Rectal smooth muscle tissue (tissue), 1 donor: ENCODE measurements around the gene HIPK2.

Source experiments
- H3K27ac ChIP-seq: one replicate; pipeline ENCODE4 v1.7.0; 2013; ENCODE audit warnings: low read depth, low read length, inconsistent platforms
- H3K27me3 ChIP-seq: one replicate; pipeline ENCODE4 v1.7.0; 2013; ENCODE audit warnings: low read length; ENCODE audit not compliant: control insufficient read depth, insufficient read depth
- H3K36me3 ChIP-seq: one replicate; pipeline ENCODE4 v1.7.0; 2013; ENCODE audit warnings: low read length; ENCODE audit not compliant: control insufficient read depth, insufficient read depth
- H3K4me1 ChIP-seq: one replicate; pipeline ENCODE4 v1.7.0; 2013; ENCODE audit warnings: low read length; ENCODE audit not compliant: control insufficient read depth, insufficient read depth
- H3K4me3 ChIP-seq: one replicate; pipeline ENCODE4 v1.7.0; 2013; ENCODE audit warnings: low read length
- H3K9ac ChIP-seq: one replicate; pipeline ENCODE4 v1.7.0; 2013; ENCODE audit warnings: low read length

Gene HIPK2

GRCh38 chr7:139531094-139531493, 246.7 kb downstream of the HIPK2 start:
- Histone ChIP-seq H3K4me1 (no peaks in the 10 kb centered on the region), H3K27me3 (no peaks in the 10 kb centered on the region), H3K4me3 (no peak overlapping the region), H3K36me3 (no peaks in the 10 kb centered on the region), H3K9ac (no peak overlapping the region), H3K27ac (no peak overlapping the region)

DNA sequence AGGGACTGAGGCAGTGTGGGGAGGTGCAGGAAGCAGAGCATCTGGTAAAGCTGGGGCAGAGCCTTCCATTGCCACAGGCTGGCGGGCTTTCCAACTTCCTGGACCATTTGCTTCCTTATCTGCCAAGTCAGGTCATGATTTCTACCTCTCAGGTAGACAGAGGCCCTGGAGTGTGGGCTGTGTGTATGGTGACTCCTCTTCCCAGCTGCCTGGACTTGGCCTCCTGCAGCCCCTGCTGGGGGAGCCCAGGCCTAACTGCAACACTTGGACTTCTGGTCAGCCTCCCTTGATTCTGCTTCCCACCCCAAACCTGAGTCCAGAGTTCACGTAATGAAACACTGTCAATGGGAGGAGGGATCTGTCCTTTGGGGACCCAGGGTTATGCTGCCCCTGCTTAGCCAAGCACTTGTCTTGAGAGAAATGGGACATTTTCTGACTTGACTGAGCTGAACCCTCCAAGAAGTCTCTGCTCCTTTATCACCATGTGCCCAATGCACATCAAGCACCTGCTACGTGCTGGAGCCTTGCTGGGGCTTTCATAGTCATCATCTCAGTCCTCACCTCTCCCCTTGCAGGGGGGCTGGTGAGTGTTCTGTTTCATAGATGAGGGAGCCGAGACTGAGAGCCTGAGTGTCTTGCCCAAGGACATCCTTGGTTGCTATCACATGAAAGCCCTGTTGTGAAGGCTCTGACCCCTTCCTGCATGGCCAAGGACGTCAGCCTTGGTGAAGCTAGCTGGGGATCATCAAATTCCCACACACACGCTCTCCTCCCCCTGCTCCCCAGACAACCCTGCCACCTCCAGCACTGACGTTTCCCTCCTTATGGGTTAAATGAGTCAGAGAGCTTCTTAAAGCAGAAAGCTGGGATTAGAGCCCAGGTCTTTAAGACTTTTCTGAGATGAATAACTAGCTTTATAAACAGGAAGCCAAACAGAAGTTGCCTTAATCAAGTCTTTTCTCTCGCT, 250.9 kb downstream of the HIPK2 start:
- no peak overlapping the region for H3K4me3 ChIP-seq
- no peak overlapping the region for H3K27ac ChIP-seq
- peaks cover 6% of the 10 kb centered on the region for H3K27me3 ChIP-seq
- no peak overlapping the region for H3K9ac ChIP-seq
- H3K4me1 ChIP-seq, result peaks cover 2% of the 10 kb centered on the region
- H3K36me3 ChIP-seq, result no peaks in the 10 kb centered on the region

GRCh38 chr7:139525750-139526149, 252.0 kb downstream of the HIPK2 start:
- H3K4me1 ChIP-seq, result peaks cover 2% of the 10 kb centered on the region
- H3K27me3 ChIP-seq, result peaks cover 6% of the 10 kb centered on the region
- no peaks in the 10 kb centered on the region for H3K36me3 ChIP-seq
- H3K9ac ChIP-seq, result no peak overlapping the region
- H3K27ac ChIP-seq, result no peak overlapping the region
- no peak overlapping the region for H3K4me3 ChIP-seq

DNA sequence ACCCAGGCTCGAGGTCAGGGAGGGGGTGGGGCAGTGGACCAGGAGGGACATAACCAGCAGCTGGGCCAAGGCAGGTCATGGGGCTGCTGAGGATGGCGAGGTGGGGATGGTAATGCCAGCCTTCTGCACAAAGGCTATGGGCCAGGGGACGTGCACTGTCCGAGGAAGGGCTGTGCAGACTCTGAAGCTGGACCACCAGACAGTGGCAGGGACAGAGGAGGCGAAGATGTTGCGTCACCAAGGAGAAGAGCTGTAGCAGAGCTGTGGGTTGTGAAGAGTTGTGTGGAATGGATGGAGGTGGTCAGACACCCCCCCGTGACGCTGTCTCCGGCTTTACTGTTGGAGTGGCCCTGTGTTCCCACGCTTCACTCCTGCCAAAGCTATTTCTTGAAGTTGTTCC, 252.6 kb downstream of the HIPK2 start:
- Histone ChIP-seq H3K36me3 (no peaks in the 10 kb centered on the region), H3K4me3 (no peak overlapping the region), H3K9ac (no peak overlapping the region), H3K4me1 (peaks cover 2% of the 10 kb centered on the region), H3K27ac (no peak overlapping the region), H3K27me3 (peaks cover 6% of the 10 kb centered on the region)

DNA sequence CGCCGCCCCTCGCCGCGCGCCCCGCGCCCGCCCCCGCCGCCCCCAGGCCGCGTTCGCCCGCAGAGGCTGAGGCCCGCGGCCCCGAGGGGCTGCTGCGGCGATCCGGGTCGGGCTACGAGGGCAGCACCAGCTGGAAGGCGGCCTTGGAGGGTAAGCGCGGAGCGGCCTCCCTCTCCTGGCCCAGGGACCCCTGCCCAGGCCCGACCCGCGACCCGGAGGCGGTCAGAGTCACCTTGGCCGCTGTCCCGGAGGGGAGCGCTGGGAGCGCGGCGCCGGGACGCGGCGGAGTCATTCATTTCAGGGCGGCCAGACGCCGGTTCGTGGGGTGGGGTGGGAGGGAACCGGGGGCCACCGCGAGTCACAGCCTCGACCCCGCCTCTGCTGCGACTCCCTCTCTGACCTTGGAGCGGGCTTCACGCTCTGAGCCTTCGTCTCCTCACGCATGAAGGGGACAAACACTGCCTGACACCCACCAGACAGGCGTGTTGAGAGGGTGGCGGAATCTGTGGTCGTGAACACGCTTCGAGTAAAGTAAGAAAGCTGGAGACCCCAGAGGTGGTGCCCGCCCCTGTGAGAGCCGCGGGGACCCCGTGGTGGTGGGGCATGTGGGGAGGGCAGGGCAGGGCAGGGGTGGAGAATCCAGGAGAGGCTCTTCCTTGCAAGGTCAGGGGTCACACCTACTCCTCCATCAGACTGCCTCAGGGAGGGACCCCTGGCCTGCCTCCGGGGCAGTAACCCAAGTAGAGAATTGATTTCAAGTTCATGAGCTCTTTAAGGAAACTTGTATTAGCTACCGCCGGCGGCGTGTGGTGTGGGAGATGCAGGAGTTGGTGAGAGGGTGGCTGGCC, 253.6 kb downstream of the HIPK2 start:
- no peak overlapping the region for H3K9ac ChIP-seq
- H3K4me3 ChIP-seq, result no peak overlapping the region
- H3K27ac ChIP-seq, result no peak overlapping the region
- no peaks in the 10 kb centered on the region for H3K36me3 ChIP-seq
- H3K27me3 ChIP-seq, result peaks cover 6% of the 10 kb centered on the region
- peaks cover 2% of the 10 kb centered on the region for H3K4me1 ChIP-seq

GRCh38 chr7:139523199-139523941, 254.4 kb downstream of the HIPK2 start, which contains the start of gene CLEC2L:
TSS of gene CLEC2L (plus strand) at chr7:139523685. CDS start at chr7:139523928, 243 bp downstream.
- no peak within 1 kb of the TSS for H3K27ac ChIP-seq
- no peaks in the 10 kb centered on the region for H3K36me3 ChIP-seq
- H3K27me3 ChIP-seq, result peaks cover 6% of the 10 kb centered on the region
- peaks cover 2% of the 10 kb centered on the region for H3K4me1 ChIP-seq
- H3K9ac ChIP-seq, result no peak within 1 kb of the TSS
- H3K4me3 ChIP-seq, result peak within 1 kb of the TSS; percentile 9

- peak overlapping the region; percentile 9 for H3K4me3 ChIP-seq
- no peak overlapping the region for H3K27ac ChIP-seq
- peaks cover 2% of the 10 kb centered on the region for H3K4me1 ChIP-seq
- no peaks in the 10 kb centered on the region for H3K36me3 ChIP-seq
- H3K9ac ChIP-seq, result no peak overlapping the region
- peaks cover 6% of the 10 kb centered on the region for H3K27me3 ChIP-seq
Measured at GRCh38 chr7:139522830-139523198, 255.0 kb downstream of the HIPK2 start.

DNA sequence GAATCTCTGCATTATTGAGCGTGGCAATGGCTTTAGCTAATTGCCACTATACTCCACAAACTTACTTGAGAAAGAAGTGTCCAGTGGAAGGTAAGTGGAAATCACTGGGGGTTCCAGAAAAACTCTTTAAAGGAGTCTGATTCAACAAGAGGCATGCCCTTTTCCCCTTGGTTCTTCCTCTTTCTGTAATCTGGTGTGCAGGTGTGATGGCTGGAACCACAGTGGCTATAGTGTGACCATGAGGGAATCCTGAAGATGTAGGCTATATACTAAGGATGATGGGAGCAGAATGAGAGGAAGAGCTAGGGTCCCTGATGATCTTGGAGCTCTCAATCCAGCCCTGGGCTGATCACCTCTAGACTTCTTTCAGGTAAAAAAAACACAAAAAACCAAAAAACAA, 256.4 kb downstream of the HIPK2 start:
- Histone ChIP-seq H3K9ac (no peak overlapping the region), H3K4me3 (no peak overlapping the region), H3K36me3 (no peaks in the 10 kb centered on the region), H3K27me3 (peaks cover 6% of the 10 kb centered on the region), H3K4me1 (peaks cover 2% of the 10 kb centered on the region), H3K27ac (no peak overlapping the region)

- no peaks in the 10 kb centered on the region for H3K36me3 ChIP-seq
- no peak overlapping the region for H3K4me3 ChIP-seq
- H3K4me1 ChIP-seq, result no peaks in the 10 kb centered on the region
- no peak overlapping the region for H3K9ac ChIP-seq
- H3K27me3 ChIP-seq, result no peaks in the 10 kb centered on the region
- no peak overlapping the region for H3K27ac ChIP-seq
Measured at GRCh38 chr7:139515266-139515665, 262.5 kb downstream of the HIPK2 start.
